Femur (tissue), 1 donor: ENCODE data around the gene CHRNE.

ENCODE experiments used
- DNase-seq: peaks from one replicate; pipeline ENCODE4 v3.0.0-alpha.2; 2017

Gene CHRNE

DNA sequence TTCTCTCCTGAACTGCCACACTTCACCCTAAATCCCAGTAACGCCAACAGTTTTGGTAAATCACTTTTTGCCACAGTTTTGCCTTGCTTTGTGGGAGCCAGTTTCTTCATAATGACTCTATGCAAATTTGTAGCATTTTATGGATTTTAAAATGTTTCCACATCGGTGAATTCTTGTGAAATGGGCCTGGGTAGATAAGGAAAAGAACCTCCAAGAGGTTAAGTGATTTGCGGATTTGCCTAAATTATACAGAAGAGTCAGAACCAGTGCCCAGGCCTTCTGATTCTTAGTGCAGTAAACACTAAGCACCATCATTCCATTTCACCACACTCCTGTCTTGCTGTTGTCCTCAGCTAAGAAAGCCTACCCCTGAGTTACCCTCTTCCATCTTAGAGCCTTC lies 51.8 kb downstream of the CHRNE start:
- no peak for DNase-seq

DNA sequence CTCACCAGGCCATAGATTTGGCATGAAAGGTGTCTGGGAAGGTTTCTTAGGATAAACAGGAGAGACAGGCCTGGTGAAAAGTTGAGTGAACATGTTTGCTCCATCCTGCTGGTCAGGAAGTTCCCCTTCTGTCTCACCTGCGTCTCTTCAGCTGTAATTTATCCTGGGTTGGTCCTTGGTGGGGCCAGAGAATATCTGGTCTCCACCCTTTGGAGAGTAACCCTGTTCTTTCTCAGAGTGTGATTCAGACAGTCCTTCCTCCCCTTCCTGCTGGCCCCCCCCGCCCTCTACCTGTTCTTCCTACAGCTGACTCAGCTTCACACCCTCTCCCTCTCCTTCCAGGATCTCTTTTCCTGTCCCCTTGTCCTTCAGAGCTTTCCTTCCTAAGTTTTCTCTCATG lies 52.7 kb downstream of the CHRNE start:
- no peak for DNase-seq

DNA sequence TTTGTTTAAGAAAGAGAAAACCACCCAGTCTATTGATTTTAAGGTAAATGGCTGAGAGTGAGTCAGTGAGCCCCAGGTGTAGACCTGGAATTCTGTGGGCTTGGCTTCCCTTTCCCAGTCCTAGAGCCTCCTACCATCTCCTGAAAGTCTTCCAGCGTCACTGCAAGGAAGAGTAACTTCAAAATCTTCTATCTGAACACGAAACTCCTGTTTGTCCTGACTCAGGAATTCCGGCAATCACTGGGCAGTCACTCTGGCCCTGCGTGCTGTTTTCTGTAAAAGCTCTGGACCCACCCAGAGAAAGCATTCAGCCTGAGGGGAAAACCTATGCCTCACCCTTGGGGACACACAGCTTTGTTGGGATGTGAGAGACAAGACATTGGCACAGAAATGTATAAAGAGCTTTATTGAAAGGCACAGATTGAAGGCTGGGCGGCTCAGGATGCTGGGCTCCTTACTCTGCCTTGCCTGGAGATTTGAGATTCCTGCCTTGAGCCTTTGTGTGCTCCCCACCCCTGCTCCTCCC lies 53.8 kb downstream of the CHRNE start:
- DNase-seq = no peak
